H1 (cell line): ENCODE results near the gene GJE1. TPM values are rescaled to one million over a fixed set of nuclear protein-coding genes. Genes with fewer than 3 reads are reported as not detected.

ENCODE experiments used
- CTCF ChIA-PET: fragments of 300-600 bp; sonication (Branson Sonifier 250); formaldehyde crosslinking; loops from one replicate; lab custom pipeline; 2021; ENCODE audit not compliant: partially characterized antibody; lab: Charles Lee
- POLR2A ChIA-PET: fragments of 300-600 bp; sonication (Branson Sonifier 250); formaldehyde crosslinking; loops from one replicate; lab custom pipeline; 2021; ENCODE audit warnings: inconsistent platforms; ENCODE audit not compliant: partially characterized antibody; lab: Charles Lee
- DNase-seq, 2 experiments: peaks; one replicate each; pipeline versions ENCODE4 v3.0.0 to v3.0.0-alpha.2; 2010 to 2022; ENCODE audit warnings: low spot score in 2 of 2, low read depth in 1 of 2, mixed read lengths in 1 of 2
- FAIRE-seq: peaks from 2 replicates; lab custom pipeline; 2011; peaks lifted over from hg19 to GRCh38; lab: Jason Lieb, UNC
- H2AFZ ChIP-seq: 2 replicates; pipeline ENCODE4 v1.8.1; 2012; ENCODE audit warnings: low read length, inconsistent platforms
- H2AK5ac ChIP-seq: 2 replicates; pipeline ENCODE4 v1.6.1; 2013; ENCODE audit warnings: low read depth, low read length
- H2BK120ac ChIP-seq: replicated peaks from 2 replicates; pipeline ENCODE3; 2013; ENCODE audit warnings: low read depth, low read length, inconsistent platforms
- H2BK12ac ChIP-seq: 2 replicates; pipeline ENCODE4 v1.6.1; 2013; ENCODE audit warnings: low read depth, low read length
- H2BK15ac ChIP-seq: 2 replicates; pipeline ENCODE4 v1.6.1; 2013; ENCODE audit warnings: low read length
- H2BK20ac ChIP-seq: 2 replicates; pipeline ENCODE4 v1.6.1; 2013; ENCODE audit warnings: low read length
- H2BK5ac ChIP-seq: 2 replicates; pipeline ENCODE4 v1.6.1; 2013; ENCODE audit warnings: low read depth, low read length
- H3K14ac ChIP-seq: 2 replicates; pipeline ENCODE4 v1.6.1; 2013; ENCODE audit warnings: inconsistent platforms; ENCODE audit not compliant: insufficient read length
- H3K18ac ChIP-seq: 2 replicates; pipeline ENCODE4 v1.6.1; 2013; ENCODE audit warnings: low read length; ENCODE audit errors: extremely low read depth
- H3K23ac ChIP-seq: 2 replicates; pipeline ENCODE4 v1.6.1; 2013; ENCODE audit warnings: inconsistent platforms; ENCODE audit not compliant: insufficient read length
- H3K23me2 ChIP-seq: 2 replicates; pipeline ENCODE4 v1.6.1; 2013; ENCODE audit warnings: low read depth, low read length
- H3K27ac ChIP-seq: 2 replicates; pipeline ENCODE4 v1.6.1; 2011; ENCODE audit warnings: low read depth, low read length, inconsistent platforms
- H3K27me3 ChIP-seq, 4 experiments: replicated peaks in 1 of 4; 1 replicate in 1 of 4; 2 replicates in 3 of 4; pipeline versions ENCODE4 v1.6.1 to v1.8.1; 2011 to 2013; ENCODE audit warnings: low read length in 3 of 4, mild to moderate bottlenecking in 3 of 4, inconsistent platforms in 2 of 4, mixed read lengths in 2 of 4, moderate library complexity in 1 of 4; ENCODE audit not compliant: control insufficient read depth in 3 of 4, insufficient read depth in 3 of 4; ENCODE audit errors: extremely low read depth in 1 of 4
- H3K36me3 ChIP-seq, 4 experiments: 2 replicates each; pipeline versions ENCODE4 v1.6.1 to v1.8.1; 2011 to 2013; ENCODE audit warnings: mild to moderate bottlenecking in 4 of 4, low read length in 3 of 4, moderate library complexity in 2 of 4, control low read depth in 1 of 4, inconsistent platforms in 1 of 4; ENCODE audit not compliant: insufficient read depth in 4 of 4, control insufficient read depth in 2 of 4
- H3K4ac ChIP-seq: replicated peaks from 2 replicates; pipeline ENCODE3; 2013; ENCODE audit warnings: low read length, low read depth, mixed read lengths, inconsistent platforms; ENCODE audit not compliant: insufficient read length
- H3K4me1 ChIP-seq, 4 experiments: replicated peaks in 1 of 4; 1 replicate in 1 of 4; 2 replicates in 3 of 4; pipeline versions ENCODE4 v1.6.1 to v1.8.1; 2011 to 2013; ENCODE audit warnings: low read length in 3 of 4, inconsistent platforms in 2 of 4, mixed read lengths in 1 of 4; ENCODE audit not compliant: insufficient read depth in 4 of 4, control insufficient read depth in 3 of 4
- H3K4me2 ChIP-seq, 2 experiments: 2 replicates each; pipeline versions ENCODE4 v1.6.1 to v1.8.1; 2011 to 2013; ENCODE audit warnings: low read depth in 2 of 2, low read length in 2 of 2, control low read depth in 1 of 2, inconsistent platforms in 1 of 2, mild to moderate bottlenecking in 1 of 2; ENCODE audit not compliant: insufficient read depth in 1 of 2
- H3K4me3 ChIP-seq, 4 experiments: fragments of 200-600, 300-600 bp in 1 of 4; sonication (generic), shearing (Covaris generic), sonication (Bioruptor Twin) in 1 of 4; 2 replicates each; pipeline versions ENCODE4 v1.5.1 to v1.8.1; 2011 to 2016; ENCODE audit warnings: low read length in 4 of 4, low read depth in 3 of 4, control low read depth in 2 of 4, inconsistent platforms in 2 of 4, mild to moderate bottlenecking in 2 of 4, mixed read lengths in 1 of 4, moderate library complexity in 1 of 4; ENCODE audit not compliant: insufficient read depth in 2 of 4; ENCODE audit errors: extremely low read depth in 1 of 4
- H3K56ac ChIP-seq: replicated peaks from 2 replicates; pipeline ENCODE3; 2013; ENCODE audit warnings: low read depth, mild to moderate bottlenecking, mixed read lengths, low read length, inconsistent platforms; ENCODE audit not compliant: insufficient read length
- H3K79me1 ChIP-seq: 2 replicates; pipeline ENCODE4 v1.6.1; 2013; ENCODE audit warnings: low read depth, low read length, control low read depth
- H3K79me2 ChIP-seq, 2 experiments: 2 replicates each; pipeline versions ENCODE4 v1.6.1 to v1.8.1; 2012 to 2013; ENCODE audit warnings: low read length in 2 of 2, mild to moderate bottlenecking in 2 of 2, inconsistent platforms in 1 of 2; ENCODE audit not compliant: insufficient read depth in 2 of 2, control insufficient read depth in 1 of 2
- H3K9ac ChIP-seq, 4 experiments: replicated peaks in 1 of 4; 1 replicate in 1 of 4; 2 replicates in 3 of 4; pipeline versions ENCODE4 v1.6.1 to v1.8.1; 2011 to 2013; ENCODE audit warnings: low read depth in 3 of 4, low read length in 3 of 4, control low read depth in 2 of 4, mild to moderate bottlenecking in 2 of 4, moderate library complexity in 2 of 4, inconsistent platforms in 1 of 4; ENCODE audit errors: extremely low read depth in 1 of 4
- H3K9me3 ChIP-seq, 2 experiments: 2 replicates each; pipeline versions ENCODE4 v1.6.1 to v1.8.1; 2012 to 2013; ENCODE audit warnings: mild to moderate bottlenecking in 2 of 2, moderate library complexity in 2 of 2, control low read depth in 1 of 2, inconsistent platforms in 1 of 2, low read depth in 1 of 2, low read length in 1 of 2, mixed read lengths in 1 of 2; ENCODE audit not compliant: insufficient read depth in 2 of 2
- H4K20me1 ChIP-seq, 2 experiments: replicated peaks in 1 of 2; 2 replicates each; pipeline versions ENCODE3 to v1.8.1; 2011 to 2013; ENCODE audit warnings: inconsistent platforms in 2 of 2, low read length in 2 of 2, mild to moderate bottlenecking in 1 of 2; ENCODE audit not compliant: insufficient read depth in 2 of 2, control insufficient read depth in 1 of 2
- H4K5ac ChIP-seq: 2 replicates; pipeline ENCODE4 v1.6.1; 2013; ENCODE audit warnings: low read length, low read depth, mixed read lengths, inconsistent platforms; ENCODE audit not compliant: insufficient read length
- H4K8ac ChIP-seq: 2 replicates; pipeline ENCODE4 v1.8.0; 2013; ENCODE audit warnings: mild to moderate bottlenecking, moderate library complexity, low read length, inconsistent platforms; ENCODE audit not compliant: insufficient read depth; ENCODE audit errors: extremely low read depth
- H4K91ac ChIP-seq: replicated peaks from 2 replicates; pipeline ENCODE3; 2013; ENCODE audit warnings: low read length, mixed read lengths, inconsistent platforms; ENCODE audit not compliant: insufficient read length
- ASH2L ChIP-seq: fragments of 200-600, 300-600 bp; sonication (generic); IDR thresholded peaks from one replicate; pipeline ENCODE4 v1.7.1; 2017; ENCODE audit warnings: low read length
- ATF2 ChIP-seq: IDR thresholded peaks from 2 replicates; pipeline ENCODE4 v1.6.1; 2012; ENCODE audit warnings: low read length, inconsistent platforms
- WGBS, 2 experiments: shearing (Covaris generic) in 1 of 2; methylation state at CpG; one replicate each; pipeline versions ENCODE4 v1.1.6 to v1.1.7; 2013 to 2015; ENCODE audit warnings: low lambda C conversion rate in 2 of 2, mixed read lengths in 2 of 2, inconsistent platforms in 1 of 2, low coverage in 1 of 2, missing lambda C conversion rate in 1 of 2; ENCODE audit not compliant: insufficient replicate concordance in 2 of 2, insufficient coverage in 1 of 2, insufficient read length in 1 of 2; ENCODE audit errors: extremely low coverage in 1 of 2, missing lambda C conversion rate in 1 of 2; 5-methylcytosine and 5-hydroxymethylcytosine counted together
- polyA plus RNA-seq, 7 experiments: library from polyadenylated mRNA; depleted of rRNA in 3 of 7; stranded (reverse) in 5 of 7; unstranded in 2 of 7; fragments of >200 nt in 5 of 7; fragments of 200-250 nt in 2 of 7; gene quantifications; 1 replicate in 5 of 7; 2 replicates in 1 of 7; 4 replicates in 1 of 7; pipeline versions ENCODE4 v1.2.1 to v1.2.3, GENCODE V29; 2011 to 2013; ENCODE audit warnings: missing spikeins in 2 of 7, mixed read lengths in 2 of 7
- total RNA-seq: library from RNA; stranded (reverse); fragmentation: NEBNext Ultra II Directional; extraction: Animal tissue kit (Norgen Biotek cat#: 25700); gene quantifications from 2 replicates; pipeline ENCODE4 v1.2.1, GENCODE V29; 2021

Gene GJE1
- total and polyA plus RNA-seq, 2 of the 8 experiments (the other 6 are each of a cell fraction or from before 2014, with no cell fraction given) = not detected

DNA sequence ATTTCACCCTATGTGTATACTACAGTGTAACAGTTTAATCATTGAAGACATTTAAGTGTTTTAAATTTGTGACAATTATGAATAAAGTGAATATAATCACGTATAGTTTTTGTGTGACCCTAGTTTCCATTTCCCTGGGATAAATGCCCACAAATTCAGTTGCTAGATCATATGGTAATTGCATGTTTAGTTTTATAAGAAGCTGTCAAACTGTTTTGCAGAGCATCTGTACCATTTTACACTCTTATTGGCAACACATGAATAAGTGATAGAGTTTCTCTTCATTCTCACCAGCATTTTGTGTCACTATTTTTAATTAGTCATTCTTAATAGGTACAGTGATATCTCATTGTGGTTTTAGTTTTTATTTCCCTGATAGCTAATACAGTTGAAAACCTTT is 21.6 kb downstream of the GJE1 start:
- Histone ChIP-seq H4K8ac (no peak overlapping the region), H4K91ac (no peak overlapping the region), H3K4me3 (no peak overlapping the region), H2AK5ac (no peak overlapping the region), H3K9me3 (no peaks in the 10 kb centered on the region), H2BK20ac (no peak overlapping the region), H3K4me2 (no peak overlapping the region), H3K4me1 (peaks cover 0 to 6% (median 1%) of the 10 kb centered on the region in 4 experiments; a peak in 3 of 7 replicates), H3K27ac (no peak overlapping the region), H3K9ac (no peak overlapping the region), H2BK15ac (no peak overlapping the region), H2BK120ac (no peak overlapping the region), H3K56ac (no peak overlapping the region), H3K79me1 (no peaks in the 10 kb centered on the region), H4K5ac (no peak overlapping the region), H3K79me2 (peaks cover 0 to 92% of the 10 kb centered on the region in 2 experiments), H4K20me1 (no peaks in the 10 kb centered on the region), H3K23me2 (no peaks in the 10 kb centered on the region), H3K14ac (no peak overlapping the region), H2AFZ (no peak overlapping the region), H3K36me3 (no peaks in the 10 kb centered on the region), H3K18ac (no peak overlapping the region), H3K27me3 (no peaks in the 10 kb centered on the region), H3K23ac (no peak overlapping the region), H2BK12ac (no peak overlapping the region), H3K4ac (no peak overlapping the region), H2BK5ac (no peak overlapping the region)
- no peak for DNase-seq
- no peak for TF ChIP-seq ATF2
- no peak for TF ChIP-seq ASH2L
- 78% methylated on average over 1 of the region's 1 CpG; no CpG with 5 or more reads in 1 of the 2 experiments for WGBS, 2 experiments
- CTCF ChIA-PET = interaction anchor here (1.5 to 4.8 kb wide), 2 partner anchors 13 to 26 kb away, joined by 3 to 47 read pairs; no protein-coding TSS in a partner anchor
- POLR2A ChIA-PET = no interaction called here
- no peak for FAIRE-seq
